HG03196 (cell line): ENCODE results near the gene HOXA3.

ENCODE experiments used
- ATAC-seq: cut with Tn5 transposase; IDR thresholded peaks from one replicate; pipeline ENCODE4 v1.9.1; 2021; ENCODE audit not compliant: unreplicated experiment

The HOXA3 gene

GRCh38 chr7:27064159-27064558 is 88.2 kb downstream of the HOXA3 start:
- no peak for ATAC-seq

- no peak for ATAC-seq
These were observed 89.4 kb downstream of the HOXA3 start for GRCh38 chr7:27062946-27063345.
